Measurements from ENCODE around the gene TASP1. TPM values are rescaled to one million over a fixed set of nuclear protein-coding genes. Genes with fewer than 3 reads are reported as not detected.

Gene TASP1
- total RNA-seq, 1 experiment from 2014 or later: 19.0 TPM

GRCh38 chr20:13395232-13395631 is 243.5 kb downstream of the TASP1 start:
- no peaks in the 10 kb centered on the region for H3K9me3 Mint-ChIP-seq (ENCODE audit: unreplicated experiment)
- ChIA-PET POLR2A (interaction anchor here (1.0 kb wide), 1 partner anchor 22 kb away, joined by 3 read pairs; no protein-coding TSS in a partner anchor), CTCF (interaction anchor here (0.6 to 2.5 kb wide), 9 partner anchors 9 to 817 kb away, joined by 3 to 24 read pairs (median 4); no protein-coding TSS in a partner anchor)
- no peaks in the 10 kb centered on the region for H3K4me1 Mint-ChIP-seq (ENCODE audit: insufficient read depth, unreplicated experiment)
- no peak overlapping the region for H3K27ac Mint-ChIP-seq (ENCODE audit: low read depth, unreplicated experiment)
- intact Hi-C loops (cut with micrococcal nuclease): no loop called here
- no peaks in the 10 kb centered on the region for H3K27me3 Mint-ChIP-seq (ENCODE audit: insufficient read depth, unreplicated experiment)
- TF ChIP-seq CTCF (IDR thresholded peaks at IDR 0.05; ENCODE audit: unreplicated experiment): no peak
- no peak for DNase-seq (ENCODE audit: unreplicated experiment)
- no peak overlapping the region for H3K4me3 Mint-ChIP-seq (ENCODE audit: unreplicated experiment)
- no TSS peak for BruUV-seq (replicated peaks)
- no peaks in the 10 kb centered on the region for H3K36me3 Mint-ChIP-seq (ENCODE audit: insufficient read depth, unreplicated experiment)

- DNase-seq (ENCODE audit: unreplicated experiment): no peak
- TF ChIP-seq CTCF (IDR thresholded peaks at IDR 0.05; ENCODE audit: unreplicated experiment): no peak
- no TSS peak for BruUV-seq (replicated peaks)
- Mint-ChIP-seq H3K4me3 (ENCODE audit: unreplicated experiment) (no peak overlapping the region), H3K4me1 (ENCODE audit: insufficient read depth, unreplicated experiment) (no peaks in the 10 kb centered on the region), H3K27me3 (ENCODE audit: insufficient read depth, unreplicated experiment) (no peaks in the 10 kb centered on the region), H3K9me3 (ENCODE audit: unreplicated experiment) (no peaks in the 10 kb centered on the region), H3K36me3 (ENCODE audit: insufficient read depth, unreplicated experiment) (peaks cover 12% of the 10 kb centered on the region), H3K27ac (ENCODE audit: low read depth, unreplicated experiment) (no peak overlapping the region)
- ChIA-PET CTCF (interaction anchor here (1.0 to 1.6 kb wide), 3 partner anchors 11 to 438 kb away, joined by 3 read pairs; no protein-coding TSS in a partner anchor), POLR2A (interaction anchor here (0.6 to 0.7 kb wide), 2 partner anchors 15 to 260 kb away, joined by 3 read pairs; no protein-coding TSS in a partner anchor)
- intact Hi-C loops (cut with micrococcal nuclease): no loop called here
These were observed 246.3 kb downstream of the TASP1 start for GRCh38 chr20:13392391-13392790.

- intact Hi-C loops (cut with micrococcal nuclease): no loop called here
- Mint-ChIP-seq H3K4me3 (ENCODE audit: unreplicated experiment) (no peak overlapping the region), H3K4me1 (ENCODE audit: insufficient read depth, unreplicated experiment) (no peaks in the 10 kb centered on the region), H3K9me3 (ENCODE audit: unreplicated experiment) (no peaks in the 10 kb centered on the region), H3K27me3 (ENCODE audit: insufficient read depth, unreplicated experiment) (no peaks in the 10 kb centered on the region), H3K27ac (ENCODE audit: low read depth, unreplicated experiment) (no peak overlapping the region), H3K36me3 (ENCODE audit: insufficient read depth, unreplicated experiment) (peaks cover 12% of the 10 kb centered on the region)
- no peak for DNase-seq (ENCODE audit: unreplicated experiment)
- no TSS peak for BruUV-seq (replicated peaks)
- CTCF ChIA-PET: interaction anchor here (0.6 kb wide), 1 partner anchor 91 kb away, joined by 5 read pairs; no protein-coding TSS in a partner anchor
- POLR2A ChIA-PET: no interaction called here
- no peak for TF ChIP-seq CTCF (IDR thresholded peaks at IDR 0.05; ENCODE audit: unreplicated experiment)
These were observed 249.6 kb downstream of the TASP1 start for GRCh38 chr20:13389115-13389514.

- Mint-ChIP-seq H3K9me3 (ENCODE audit: unreplicated experiment) (peaks cover 15% of the 10 kb centered on the region), H3K27me3 (ENCODE audit: insufficient read depth, unreplicated experiment) (no peaks in the 10 kb centered on the region), H3K4me1 (ENCODE audit: insufficient read depth, unreplicated experiment) (no peaks in the 10 kb centered on the region), H3K27ac (ENCODE audit: low read depth, unreplicated experiment) (no peak overlapping the region), H3K36me3 (ENCODE audit: insufficient read depth, unreplicated experiment) (peaks cover 25% of the 10 kb centered on the region), H3K4me3 (ENCODE audit: unreplicated experiment) (no peak overlapping the region)
- no peak for TF ChIP-seq CTCF (IDR thresholded peaks at IDR 0.05; ENCODE audit: unreplicated experiment)
- ChIA-PET POLR2A (no interaction called here), CTCF (no interaction called here)
- DNase-seq (ENCODE audit: unreplicated experiment): no peak
- no TSS peak for BruUV-seq (replicated peaks)
- intact Hi-C loops (cut with micrococcal nuclease): no loop called here
These were observed 254.6 kb downstream of the TASP1 start for GRCh38 chr20:13384132-13384531.
